HuH-7.5 (cell line): ENCODE measurements around the gene FAAP20.

Experiments used
- DNase-seq: peaks from one replicate; pipeline ENCODE4 v3.0.0; 2011; ENCODE audit warnings: low spot score

The FAAP20 gene

DNA sequence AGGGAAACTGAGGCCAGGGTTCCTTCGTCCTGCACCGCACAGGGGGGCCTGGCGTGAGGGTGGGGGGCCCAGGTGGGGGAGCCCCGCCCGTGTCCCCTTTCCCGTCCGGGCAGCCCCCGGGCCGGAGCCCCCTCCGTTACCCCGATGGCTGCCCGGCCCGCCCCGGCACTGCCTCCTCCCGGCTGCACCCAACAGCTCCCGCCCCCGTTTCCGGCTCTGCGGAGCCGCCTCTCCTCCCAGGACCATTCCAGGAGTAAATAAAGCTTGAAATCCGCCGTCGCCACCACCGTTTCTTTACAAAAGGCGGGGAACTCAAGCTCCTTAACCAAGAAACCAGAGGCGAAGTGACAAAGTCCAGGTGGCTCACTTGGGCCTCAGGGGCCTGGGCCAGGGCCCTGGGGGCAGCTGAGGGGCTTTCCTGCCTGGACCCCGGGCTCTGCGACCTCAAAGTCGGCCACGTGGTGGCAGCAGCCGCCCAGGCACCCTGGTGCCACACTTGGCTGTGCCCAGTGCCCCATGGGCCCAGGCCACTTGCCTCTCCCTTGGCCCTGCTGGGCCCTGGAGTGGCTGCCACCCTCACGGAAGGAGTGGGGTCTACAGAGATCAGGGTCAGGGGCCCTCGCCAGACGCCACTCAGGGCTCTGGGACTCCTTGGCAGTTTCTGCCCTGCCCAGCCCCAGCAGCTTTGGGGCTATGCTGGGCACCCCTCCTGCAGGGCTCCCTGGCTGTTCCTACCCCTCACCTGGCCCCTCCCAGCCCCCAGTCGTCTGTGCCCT, 514 bp upstream of the FAAP20 start:
- DNase-seq, result peak; percentile 96

DNA sequence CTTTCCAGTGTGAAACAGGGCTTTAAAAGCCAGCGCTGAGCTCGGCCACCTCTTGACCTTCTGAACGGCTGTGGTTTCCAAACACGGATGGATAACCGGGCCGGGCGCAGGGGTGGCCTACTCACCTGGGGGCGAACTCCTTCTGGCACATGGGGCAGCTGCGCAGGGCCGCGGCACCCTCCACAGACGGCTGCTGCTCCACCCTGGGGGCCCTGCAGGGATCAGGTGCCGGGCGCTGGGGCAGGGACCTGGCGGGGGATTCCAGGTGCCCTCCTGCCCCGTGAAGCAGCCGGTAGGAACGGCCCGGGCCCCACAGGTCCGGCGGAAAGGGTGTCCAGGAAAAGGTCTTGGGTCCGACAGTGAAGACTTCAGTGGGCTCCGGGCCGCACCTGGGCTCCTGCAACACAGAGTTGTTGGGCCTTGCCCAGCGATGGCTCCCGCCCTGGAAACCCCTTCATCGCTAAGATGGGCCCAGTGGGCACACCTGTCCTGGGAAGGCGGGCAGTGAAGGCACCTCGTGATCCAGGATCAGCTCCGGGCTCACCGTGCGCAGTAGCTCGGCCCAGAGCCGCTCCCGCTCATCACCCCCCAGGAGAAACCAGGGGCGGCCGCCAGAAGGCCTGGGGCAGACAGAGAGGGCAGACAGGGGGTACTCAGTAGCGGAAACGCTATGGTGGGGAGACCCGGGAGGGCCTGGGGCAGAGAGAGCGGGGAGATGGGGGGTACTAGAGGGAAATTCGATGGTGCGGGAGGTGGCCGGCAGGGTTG, 874 bp downstream of the FAAP20 start:
- DNase-seq, result no peak

DNA sequence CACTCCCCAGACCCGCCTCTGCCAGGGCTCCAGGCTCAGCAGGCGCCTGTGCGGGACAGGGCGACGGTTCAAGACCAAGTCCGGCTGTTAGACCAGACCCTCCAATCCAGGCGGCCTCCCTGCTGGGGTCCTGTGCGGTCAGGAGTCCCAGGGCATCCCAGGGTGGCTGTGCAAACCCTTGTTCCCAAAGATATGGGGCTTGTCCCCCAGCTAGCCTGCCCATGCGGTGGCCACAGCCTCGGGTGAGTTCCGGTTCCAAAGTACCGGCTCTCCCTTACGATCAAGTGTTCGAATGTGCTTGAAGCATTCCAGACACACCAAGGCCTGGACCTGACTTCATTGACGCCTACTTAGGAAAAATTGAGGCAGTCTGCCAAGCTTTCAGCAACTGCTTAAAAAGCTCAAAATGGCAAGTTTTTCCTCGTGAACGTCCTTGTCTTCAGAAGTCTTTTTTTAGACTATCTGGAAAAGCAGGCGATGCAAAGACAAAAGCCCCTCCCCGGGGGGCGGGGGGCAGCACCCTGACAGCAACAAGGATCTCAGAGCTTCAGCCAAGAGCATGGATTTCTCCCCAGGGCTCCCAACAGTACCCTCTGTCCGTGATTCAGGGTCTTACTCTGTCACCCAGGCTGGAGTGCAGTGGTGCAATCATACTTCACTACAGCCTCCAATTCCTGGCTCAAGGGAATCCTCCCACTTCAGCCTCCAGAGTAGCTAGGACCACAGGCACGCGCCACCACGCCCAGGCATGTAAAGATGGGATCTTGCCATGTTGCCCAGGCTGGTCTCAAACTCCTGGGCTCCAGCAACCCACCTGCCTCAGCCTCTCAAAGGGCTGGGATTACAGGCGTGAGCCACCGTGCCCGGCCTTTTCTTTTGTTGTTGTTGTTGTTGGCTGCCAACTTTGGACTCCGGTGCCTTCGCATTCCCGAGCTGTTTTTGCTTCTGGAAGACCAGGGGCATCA, 2.3 kb downstream of the FAAP20 start:
- no peak for DNase-seq

DNA sequence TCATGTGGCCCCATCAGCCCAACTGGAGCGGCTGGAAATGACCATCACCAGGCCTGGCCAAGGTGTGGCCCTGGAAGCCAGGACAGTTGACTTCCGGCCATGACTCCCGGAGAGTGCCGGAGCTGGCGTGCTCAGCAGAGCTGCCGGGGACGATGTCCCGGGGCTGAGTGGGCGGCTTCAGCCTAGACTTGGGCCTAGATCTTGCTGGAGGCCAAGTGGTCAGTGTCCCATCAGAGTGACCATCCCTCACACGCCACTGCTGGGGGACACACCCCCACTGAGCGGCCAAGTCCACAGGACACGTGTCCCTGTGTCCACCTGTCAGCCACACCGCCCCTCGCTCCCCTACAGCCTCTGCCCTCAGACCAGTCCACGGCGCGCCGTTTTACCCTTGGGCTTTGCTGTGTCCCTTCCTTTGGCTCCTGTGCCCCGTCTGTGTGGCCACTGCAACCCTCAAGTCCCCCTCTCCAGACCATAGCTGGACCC, 4.0 kb downstream of the FAAP20 start:
- DNase-seq, result no peak

DNA sequence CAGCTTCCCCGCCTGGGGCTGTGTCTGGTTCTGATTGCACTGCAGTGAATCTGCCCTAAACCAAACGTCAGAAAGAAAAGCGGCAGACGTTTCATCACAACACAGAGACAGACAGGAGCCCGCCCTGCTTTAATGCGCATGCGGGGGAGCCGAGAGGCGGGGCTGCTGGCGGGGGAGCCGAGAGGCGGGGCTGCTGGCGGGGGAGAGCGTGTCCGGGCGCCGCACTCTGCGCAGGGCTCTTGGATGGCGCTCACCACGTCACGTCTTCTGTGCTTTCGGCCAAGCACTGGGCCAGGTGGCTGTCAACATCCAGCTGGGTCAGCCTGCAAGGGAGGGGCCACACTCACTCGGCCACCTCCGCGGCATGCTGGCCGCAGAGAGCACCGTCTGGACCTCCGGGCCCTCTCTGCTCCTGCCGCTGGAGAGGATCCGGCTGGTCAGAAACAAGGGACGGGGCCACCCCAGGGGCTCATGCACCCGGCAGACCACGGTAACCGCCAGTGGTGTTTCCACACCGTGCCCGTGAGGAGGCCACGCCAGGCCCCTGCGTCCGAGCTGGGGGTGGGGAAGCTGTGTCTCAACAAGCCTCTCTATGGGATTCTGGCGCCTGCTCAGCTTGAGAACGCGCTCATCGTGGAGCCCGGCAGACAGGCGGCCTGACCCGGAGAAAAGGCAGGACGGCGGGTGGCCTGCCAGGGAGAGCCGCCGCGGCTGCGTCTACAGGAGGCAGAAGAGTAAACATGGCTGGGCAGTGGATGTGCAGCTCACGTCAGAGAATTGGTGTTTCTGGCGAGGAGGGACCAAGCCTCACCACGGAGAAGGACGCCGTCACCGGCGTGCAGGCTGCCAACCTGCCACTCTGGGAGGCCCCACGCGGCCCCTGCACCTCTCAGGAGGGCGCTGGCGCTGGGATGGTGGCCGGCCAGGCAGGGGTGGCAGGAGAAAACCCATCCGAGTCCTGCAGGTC, 4.8 kb downstream of the FAAP20 start:
- peak; percentile 97 for DNase-seq

DNA sequence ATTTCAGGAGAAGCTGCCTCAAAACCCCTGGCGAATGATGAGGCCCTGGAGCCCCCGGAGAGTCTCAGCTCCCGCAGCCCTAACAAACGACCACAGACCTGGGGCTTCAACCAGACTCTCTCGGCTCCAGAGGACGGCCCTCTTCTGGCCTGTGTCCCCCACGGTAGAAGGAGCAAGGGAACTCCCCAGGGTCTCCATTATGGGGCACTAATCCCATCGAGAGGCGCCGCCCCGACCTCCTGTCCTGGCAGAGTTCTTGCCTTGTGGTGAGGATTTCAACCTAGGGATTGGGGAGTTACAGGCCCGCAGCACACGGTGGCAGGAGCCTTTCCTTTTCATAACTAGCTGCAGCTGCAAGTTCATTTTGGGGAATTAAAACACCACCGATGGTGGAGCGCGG, 6.2 kb downstream of the FAAP20 start:
- DNase-seq, result no peak

DNA sequence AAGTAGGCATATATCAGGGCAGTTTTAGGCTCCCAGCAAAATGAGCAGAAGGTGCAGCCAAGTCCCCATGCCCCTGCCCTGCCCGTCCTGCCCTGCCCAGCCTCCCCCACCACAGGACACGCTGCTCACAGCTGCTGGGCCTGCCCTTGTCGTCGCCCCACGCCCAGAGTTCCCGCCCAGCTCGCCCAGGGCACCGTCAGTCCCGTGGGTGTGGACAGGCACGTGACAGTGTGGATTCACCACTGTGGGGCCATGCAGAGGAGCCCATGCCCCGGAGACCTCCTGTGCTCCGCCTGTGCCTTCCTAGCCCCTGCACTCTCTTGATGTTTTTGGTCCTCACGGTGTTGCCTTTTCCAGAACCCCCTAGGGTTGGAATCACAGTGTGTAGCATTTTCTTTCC, 7.0 kb downstream of the FAAP20 start:
- no peak for DNase-seq

DNA sequence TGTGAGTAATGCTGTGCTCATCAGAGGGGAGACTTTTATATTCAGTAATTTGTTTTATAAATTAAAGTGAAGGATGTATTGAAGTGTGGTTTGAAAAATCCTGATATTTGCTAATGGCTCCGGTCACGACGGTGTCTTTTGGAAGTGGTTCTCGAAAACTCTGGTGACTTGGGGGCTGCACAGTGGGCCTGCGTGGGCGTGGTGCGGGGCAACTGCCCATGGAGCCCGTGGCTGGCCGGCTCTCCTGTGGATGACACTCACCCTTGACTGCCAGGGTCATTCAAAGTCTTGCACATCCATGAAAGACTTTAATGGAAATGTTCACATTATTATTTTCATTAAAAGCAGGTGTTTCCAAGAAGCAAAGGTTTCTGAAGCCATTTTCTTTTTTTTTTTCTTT, 7.7 kb downstream of the FAAP20 start:
- DNase-seq, result no peak

DNA sequence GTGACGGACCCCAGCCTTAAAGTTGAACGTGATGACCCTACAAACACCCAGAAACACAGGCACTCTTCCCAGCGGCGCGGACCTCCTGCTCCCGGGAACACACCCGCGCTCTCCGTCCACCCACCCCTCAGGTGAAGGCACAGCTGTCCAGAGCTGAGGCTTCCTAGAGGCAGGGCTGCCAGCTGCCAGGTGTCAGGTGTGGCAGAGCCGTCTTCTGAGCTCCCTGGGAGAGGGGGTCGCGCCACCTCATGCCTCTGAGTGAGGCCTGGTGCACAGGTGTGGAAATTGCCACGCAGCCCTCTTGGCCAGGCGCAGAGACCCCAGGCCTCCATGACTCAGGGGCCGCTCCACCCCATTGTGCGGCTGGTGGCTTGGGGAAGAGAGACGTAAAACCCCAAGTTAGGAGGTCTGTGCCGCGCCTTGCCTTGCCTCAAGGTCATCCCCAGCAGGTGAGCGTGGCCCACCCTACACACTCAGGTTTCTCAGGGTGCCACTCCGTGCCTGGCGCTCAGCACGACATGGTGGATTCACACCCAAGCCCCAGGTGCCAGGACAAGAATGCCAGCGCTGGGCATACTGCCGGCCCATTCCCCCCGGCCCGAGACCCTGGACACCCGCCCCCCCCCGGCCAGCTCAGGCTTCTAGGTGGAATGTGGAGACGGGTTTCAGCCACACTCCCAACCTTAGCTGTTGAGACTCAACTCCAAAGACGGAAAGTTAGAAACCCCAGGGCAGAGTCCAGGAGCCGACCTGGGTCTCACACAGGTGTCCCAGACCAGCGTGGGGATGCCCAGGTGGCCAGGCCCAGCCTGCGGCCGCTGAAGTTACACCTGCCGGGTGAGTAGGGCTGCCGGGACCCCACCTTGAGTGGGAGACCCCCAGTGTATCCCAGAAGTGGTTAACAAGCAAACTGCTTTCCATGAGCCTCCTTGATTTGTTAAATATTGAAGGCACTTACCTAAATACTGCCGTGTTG, 8.4 kb downstream of the FAAP20 start:
- DNase-seq, result no peak

DNA sequence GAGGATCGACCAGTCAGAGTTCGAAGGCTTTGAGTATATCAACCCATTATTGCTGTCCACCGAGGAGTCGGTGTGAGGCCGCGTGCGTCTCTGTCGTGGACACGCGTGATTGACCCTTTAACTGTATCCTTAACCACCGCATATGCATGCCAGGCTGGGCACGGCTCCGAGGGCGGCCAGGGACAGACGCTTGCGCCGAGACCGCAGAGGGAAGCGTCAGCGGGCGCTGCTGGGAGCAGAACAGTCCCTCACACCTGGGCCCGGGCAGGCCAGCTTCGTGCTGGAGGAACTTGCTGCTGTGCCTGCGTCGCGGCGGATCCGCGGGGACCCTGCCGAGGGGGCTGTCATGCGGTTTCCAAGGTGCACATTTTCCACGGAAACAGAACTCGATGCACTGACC, 9.6 kb downstream of the FAAP20 start:
- no peak for DNase-seq

DNA sequence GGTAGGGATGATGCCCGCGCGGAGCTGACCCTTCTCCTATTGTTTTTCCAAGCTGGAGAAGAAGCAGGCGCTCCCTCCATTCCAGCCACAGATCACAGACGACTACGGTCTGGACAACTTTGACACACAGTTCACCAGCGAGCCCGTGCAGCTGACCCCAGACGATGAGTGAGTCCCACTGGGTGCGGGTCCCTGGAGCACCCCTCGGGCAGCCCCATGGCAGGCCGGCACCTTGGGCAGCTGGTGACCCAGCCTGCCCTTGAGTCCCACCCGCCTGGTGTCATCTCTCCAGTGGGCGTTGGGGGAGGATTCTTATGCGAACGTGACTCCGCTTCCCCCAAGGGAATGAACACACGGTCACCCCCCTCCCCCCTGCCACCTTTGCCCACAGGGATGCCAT, 10.0 kb downstream of the FAAP20 start:
- DNase-seq, result no peak

DNA sequence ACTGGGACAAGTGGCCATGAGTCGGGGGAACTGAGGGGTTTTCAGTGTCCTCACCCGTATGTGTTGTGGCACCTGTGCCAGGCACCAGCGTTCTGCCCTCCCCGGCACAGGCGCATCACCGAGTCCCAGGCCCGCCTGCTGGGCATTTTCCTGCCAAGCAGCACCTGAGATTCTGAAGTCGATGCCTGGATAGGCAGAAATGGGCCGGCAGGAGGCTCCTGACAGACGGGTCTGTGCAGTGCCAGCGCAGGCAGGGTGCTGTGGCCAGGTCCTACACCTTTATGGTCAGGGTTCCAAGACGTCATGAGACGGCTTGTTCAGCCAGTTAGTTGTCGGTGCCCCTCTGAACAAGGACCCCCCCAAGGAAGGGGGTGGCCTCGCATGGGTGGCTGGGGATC, 10.6 kb downstream of the FAAP20 start:
- DNase-seq, result no peak

DNA sequence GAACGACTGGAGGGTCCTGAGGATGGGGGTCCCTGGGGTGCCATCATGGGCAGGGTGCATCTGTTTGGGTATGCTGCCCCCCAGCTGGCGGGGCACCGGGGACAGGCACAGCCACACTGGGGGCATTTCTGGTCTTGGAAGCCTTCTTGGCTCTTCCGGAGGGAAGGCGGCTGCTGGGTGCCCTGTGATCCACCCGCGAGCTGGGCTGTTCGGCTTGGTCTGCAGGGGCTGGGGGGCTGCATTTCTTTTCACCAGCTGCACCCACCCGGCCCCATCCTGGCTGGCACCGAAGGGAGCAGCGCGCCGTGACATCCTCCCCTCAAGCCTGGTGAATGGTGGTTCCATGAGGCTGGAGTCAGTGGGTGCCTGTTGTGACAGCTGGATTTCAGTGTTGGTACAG, 12.2 kb downstream of the FAAP20 start:
- DNase-seq, result no peak

DNA sequence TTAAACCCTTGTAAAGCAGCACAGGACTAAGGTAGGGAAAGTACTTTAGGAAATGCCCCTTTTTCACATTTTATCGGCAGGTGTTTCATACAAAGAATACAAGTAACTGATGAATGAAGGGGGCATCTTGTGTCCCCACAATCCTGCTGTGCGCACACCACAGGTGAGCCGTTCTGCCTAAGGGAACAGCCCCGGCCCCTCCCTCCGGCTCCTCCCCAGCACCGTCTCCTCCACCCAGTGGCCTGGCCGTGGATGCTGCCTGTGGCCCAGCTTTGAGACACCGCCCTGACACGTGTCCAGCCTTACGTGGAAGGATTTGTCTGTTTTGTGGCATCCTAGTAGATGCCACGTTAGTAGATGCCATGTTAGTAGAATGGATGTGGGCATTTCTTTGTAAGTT, 12.8 kb downstream of the FAAP20 start:
- DNase-seq, result no peak

DNA sequence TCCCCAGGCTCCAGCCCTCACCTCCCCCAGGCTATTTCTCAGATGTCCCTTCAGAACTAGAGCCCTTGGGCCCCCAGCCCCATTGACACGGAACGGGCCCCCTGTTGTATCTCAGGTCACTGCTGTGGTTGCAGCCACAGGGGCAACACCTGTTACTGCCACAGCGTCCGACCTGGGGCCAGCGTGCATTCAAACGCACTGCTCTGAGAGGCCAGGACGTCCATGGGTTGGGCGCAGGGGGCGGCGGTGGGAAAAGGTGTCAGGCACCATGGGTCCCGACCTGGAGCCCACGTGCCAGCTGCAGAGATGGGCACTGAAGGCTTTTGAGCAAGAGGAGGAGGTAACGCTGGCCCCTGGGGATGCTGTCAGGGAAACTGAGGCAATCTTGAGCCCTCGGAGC, 13.3 kb downstream of the FAAP20 start:
- DNase-seq, result no peak

DNA sequence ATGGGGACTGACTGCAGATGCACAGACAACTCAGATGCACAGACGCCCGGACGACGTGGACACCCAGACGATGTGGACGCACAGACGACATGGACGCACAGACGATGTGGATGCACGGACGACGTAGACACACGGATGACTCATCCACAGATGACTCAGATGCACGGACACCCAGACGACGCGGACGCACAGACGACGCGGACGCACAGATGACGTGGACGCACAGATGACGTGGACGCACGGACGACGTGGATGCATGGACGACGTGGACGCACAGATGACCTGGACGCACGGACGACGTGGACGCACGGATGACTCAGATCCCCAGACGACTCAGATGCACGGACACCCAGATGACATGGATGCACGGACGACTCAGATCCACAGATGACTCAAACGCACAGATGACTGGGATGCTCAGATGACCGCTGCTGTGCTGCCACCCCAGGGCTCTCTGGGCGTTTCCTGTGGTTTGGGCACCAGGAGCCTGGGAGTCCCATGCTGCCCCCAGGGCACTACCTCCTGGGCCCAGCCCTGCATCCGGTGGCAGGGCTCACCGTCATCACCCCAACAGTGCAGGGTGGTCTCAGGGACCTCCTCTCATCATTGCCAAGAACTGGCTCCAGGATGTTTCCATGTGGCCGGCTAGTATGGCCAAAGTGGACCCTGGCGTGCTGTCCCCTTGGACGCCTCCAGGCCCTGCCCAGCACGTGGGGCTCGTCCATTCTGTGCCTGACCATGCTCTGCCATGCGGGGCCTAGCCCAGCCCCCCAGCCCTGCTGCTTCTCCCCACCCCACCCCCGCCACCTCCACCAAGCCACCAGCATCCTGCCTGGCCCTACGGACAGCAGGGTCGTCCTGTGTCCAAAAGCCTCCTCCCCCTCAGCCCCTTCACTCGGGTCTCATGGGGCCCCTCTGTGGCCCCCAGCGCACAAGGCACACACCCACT, 14.0 kb downstream of the FAAP20 start:
- DNase-seq, result no peak

DNA sequence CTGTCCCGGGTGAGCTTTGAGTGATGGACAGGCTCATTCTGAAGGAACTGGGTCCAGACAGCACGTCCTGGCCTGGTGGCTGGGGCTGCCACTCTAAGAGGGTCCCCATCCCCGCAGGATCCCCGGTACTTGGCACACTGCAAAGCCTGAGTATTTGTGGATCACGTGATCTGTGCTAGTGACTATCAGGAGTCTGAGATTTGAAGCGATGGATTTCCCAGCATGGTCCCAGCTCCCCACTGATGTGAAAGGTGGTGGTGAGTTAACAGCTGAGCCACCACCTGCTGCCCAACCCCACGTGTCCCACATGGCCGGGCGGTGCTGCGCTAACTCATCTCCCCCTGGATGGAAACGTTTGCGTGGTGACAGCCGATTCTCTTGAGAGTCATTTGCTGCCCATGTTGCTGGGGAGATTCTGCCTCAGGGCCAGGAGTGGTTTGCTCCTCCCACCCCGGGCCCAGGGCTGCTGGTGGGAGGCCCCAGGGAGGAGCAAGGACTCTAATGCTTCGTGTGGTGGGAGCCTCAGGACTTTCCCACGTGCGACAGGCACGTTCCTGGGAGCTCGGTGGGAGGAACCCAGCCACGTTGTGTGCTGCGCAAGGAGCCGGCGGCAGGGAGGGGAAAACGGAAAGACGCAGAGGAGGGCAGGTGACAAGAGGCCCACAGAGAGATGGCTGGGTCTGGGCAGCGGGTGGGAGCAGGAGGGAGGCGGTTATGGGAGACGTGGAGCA, 15.1 kb downstream of the FAAP20 start:
- DNase-seq, result no peak

DNA sequence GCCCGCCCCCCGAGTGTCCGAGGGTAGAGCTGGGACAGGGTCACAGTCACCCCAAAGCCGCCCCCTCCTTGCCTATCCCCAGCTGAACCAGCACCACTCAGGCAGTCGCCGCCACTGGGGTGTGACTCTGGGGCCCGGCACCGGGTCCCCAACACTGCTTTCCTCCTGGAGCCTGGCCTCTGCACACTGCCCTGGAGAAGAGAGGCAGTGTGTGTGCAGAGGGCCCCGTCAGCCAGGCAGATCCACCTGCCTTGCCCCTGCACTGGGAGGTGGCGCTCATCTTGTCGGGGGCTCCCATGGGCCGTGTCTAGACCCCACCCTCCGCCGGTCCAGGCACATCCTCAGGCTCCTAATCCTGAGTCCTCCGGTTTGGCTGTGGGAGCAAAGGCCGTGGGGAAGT, 15.7 kb downstream of the FAAP20 start:
- DNase-seq, result no peak
